Trophoblast cell (in vitro differentiated cells and primary cell): ENCODE measurements around the gene MYO1D.

ENCODE experiments used
- DNase-seq, 2 donors: peaks; one replicate each; pipeline ENCODE4 v3.0.0-alpha.2; 2016
- H2AFZ ChIP-seq: 2 replicates; pipeline ENCODE4 v1.6.1; 2013; ENCODE audit warnings: low read length, moderate library complexity, mild to moderate bottlenecking; ENCODE audit not compliant: insufficient read depth, poor library complexity
- H2AK5ac ChIP-seq: 2 replicates; pipeline ENCODE4 v1.6.1; 2013; ENCODE audit warnings: mild to moderate bottlenecking, low read length
- H2BK120ac ChIP-seq: 2 replicates; pipeline ENCODE4 v1.6.1; 2013; ENCODE audit warnings: low read length, mild to moderate bottlenecking, moderate library complexity; ENCODE audit not compliant: insufficient read depth, poor library complexity
- H2BK12ac ChIP-seq: 2 replicates; pipeline ENCODE4 v1.6.1; 2013; ENCODE audit warnings: mild to moderate bottlenecking, low read length, moderate library complexity
- H2BK5ac ChIP-seq: 2 replicates; pipeline ENCODE4 v1.6.1; 2013; ENCODE audit warnings: low read length, low read depth, moderate library complexity, mild to moderate bottlenecking; ENCODE audit not compliant: poor library complexity
- H3K14ac ChIP-seq: 2 replicates; pipeline ENCODE4 v1.6.1; 2013; ENCODE audit warnings: mild to moderate bottlenecking, low read length
- H3K18ac ChIP-seq: 2 replicates; pipeline ENCODE4 v1.6.1; 2013; ENCODE audit warnings: mild to moderate bottlenecking, low read length
- H3K23ac ChIP-seq: 2 replicates; pipeline ENCODE4 v1.6.1; 2013; ENCODE audit warnings: low read length
- H3K27ac ChIP-seq: 2 replicates; pipeline ENCODE4 v1.5.1; 2013; ENCODE audit warnings: low read depth, mild to moderate bottlenecking, inconsistent platforms, low read length, moderate library complexity
- H3K27me3 ChIP-seq: 2 replicates; pipeline ENCODE4 v1.6.1; 2013; ENCODE audit warnings: inconsistent platforms, mild to moderate bottlenecking, low read length, moderate library complexity; ENCODE audit not compliant: insufficient read depth
- H3K36me3 ChIP-seq, 2 experiments: 1 replicate in 1 of 2; 2 replicates in 1 of 2; pipeline ENCODE4 v1.6.1; 2013; ENCODE audit warnings: low read length in 2 of 2, mild to moderate bottlenecking in 2 of 2, moderate library complexity in 1 of 2; ENCODE audit not compliant: insufficient read depth in 2 of 2, control insufficient read depth in 1 of 2
- H3K4ac ChIP-seq: 2 replicates; pipeline ENCODE4 v1.6.1; 2013; ENCODE audit warnings: low read depth, mild to moderate bottlenecking, low read length, moderate library complexity
- H3K4me1 ChIP-seq, 2 experiments: 1 replicate in 1 of 2; 2 replicates in 1 of 2; pipeline ENCODE4 v1.6.1; 2013; ENCODE audit warnings: low read length in 2 of 2, mild to moderate bottlenecking in 2 of 2, moderate library complexity in 1 of 2; ENCODE audit not compliant: insufficient read depth in 2 of 2, control insufficient read depth in 1 of 2
- H3K4me2 ChIP-seq: 2 replicates; pipeline ENCODE4 v1.6.1; 2013; ENCODE audit warnings: inconsistent platforms, mild to moderate bottlenecking, low read length, moderate library complexity
- H3K4me3 ChIP-seq: 2 replicates; pipeline ENCODE4 v1.5.1; 2013; ENCODE audit warnings: mild to moderate bottlenecking, low read depth, low read length, inconsistent platforms
- H3K79me1 ChIP-seq: one replicate; pipeline ENCODE4 v1.6.1; 2013; ENCODE audit warnings: low read length
- H3K79me2 ChIP-seq: 2 replicates; pipeline ENCODE4 v1.6.1; 2013; ENCODE audit warnings: low read length, mild to moderate bottlenecking; ENCODE audit not compliant: control insufficient read depth, insufficient read depth, poor library complexity
- H3K9ac ChIP-seq: 2 replicates; pipeline ENCODE4 v1.6.1; 2013; ENCODE audit warnings: mild to moderate bottlenecking, low read length
- H3K9me3 ChIP-seq: 2 replicates; pipeline ENCODE4 v1.6.1; 2013; ENCODE audit warnings: low read depth, mild to moderate bottlenecking, control low read depth, inconsistent platforms, low read length; ENCODE audit not compliant: insufficient read depth
- H4K12ac ChIP-seq: 2 replicates; pipeline ENCODE4 v1.6.1; 2013; ENCODE audit warnings: low read depth, mild to moderate bottlenecking, low read length, moderate library complexity
- H4K8ac ChIP-seq: 2 replicates; pipeline ENCODE4 v1.6.1; 2013; ENCODE audit warnings: low read depth, mild to moderate bottlenecking, low read length, moderate library complexity
- H4K91ac ChIP-seq: one replicate; pipeline ENCODE4 v1.6.1; 2013; ENCODE audit warnings: low read depth, mild to moderate bottlenecking, low read length, moderate library complexity
- WGBS: extraction: QIAGEN DNeasy Blood & Tissue Kit; methylation state at CpG from one replicate; pipeline ENCODE4 v1.1.7; 2013; ENCODE audit warnings: missing lambda C conversion rate; ENCODE audit not compliant: insufficient read length, insufficient coverage; ENCODE audit errors: extremely low coverage; 5-methylcytosine and 5-hydroxymethylcytosine counted together

The MYO1D gene

GRCh38 chr17:32692179-32692578, 184.7 kb downstream of the MYO1D start:
- Histone ChIP-seq H2AFZ (no peak overlapping the region), H4K12ac (no peak overlapping the region), H2BK12ac (no peak overlapping the region), H3K9me3 (peaks cover 3% of the 10 kb centered on the region), H3K14ac (no peak overlapping the region), H4K8ac (no peak overlapping the region), H3K36me3 (no peaks in the 10 kb centered on the region), H3K4ac (no peak overlapping the region), H3K79me2 (no peaks in the 10 kb centered on the region), H3K4me3 (no peak overlapping the region), H3K23ac (no peak overlapping the region), H3K4me1 (no peaks in the 10 kb centered on the region), H3K79me1 (no peaks in the 10 kb centered on the region), H3K27me3 (no peaks in the 10 kb centered on the region), H3K18ac (no peak overlapping the region), H3K4me2 (no peak overlapping the region), H3K9ac (no peak overlapping the region), H2BK120ac (no peak overlapping the region), H4K91ac (no peak overlapping the region), H2BK5ac (no peak overlapping the region), H2AK5ac (no peak overlapping the region), H3K27ac (no peak overlapping the region)
- WGBS: no CpG with 5 or more reads among the region's 2 CpGs
- DNase-seq: no peak

- Histone ChIP-seq H3K79me1 (no peaks in the 10 kb centered on the region), H3K9ac (no peak overlapping the region), H4K8ac (no peak overlapping the region), H2BK12ac (no peak overlapping the region), H3K9me3 (no peaks in the 10 kb centered on the region), H3K27me3 (no peaks in the 10 kb centered on the region), H3K4ac (no peak overlapping the region), H3K79me2 (no peaks in the 10 kb centered on the region), H3K4me2 (no peak overlapping the region), H4K12ac (no peak overlapping the region), H2BK5ac (no peak overlapping the region), H2BK120ac (no peak overlapping the region), H3K4me1 (no peaks in the 10 kb centered on the region), H3K18ac (no peak overlapping the region), H2AK5ac (no peak overlapping the region), H3K14ac (no peak overlapping the region), H4K91ac (no peak overlapping the region), H3K4me3 (no peak overlapping the region), H3K36me3 (peaks cover 0 to 2% of the 10 kb centered on the region in 2 experiments), H3K27ac (no peak overlapping the region), H3K23ac (no peak overlapping the region), H2AFZ (no peak overlapping the region)
- DNase-seq: no peak
- WGBS: no CpG with 5 or more reads among the region's 7 CpGs
These were observed 187.6 kb downstream of the MYO1D start for GRCh38 chr17:32689348-32689747.

- no peak overlapping the region for H2BK120ac ChIP-seq
- H3K27ac ChIP-seq: no peak overlapping the region
- no peak overlapping the region for H2BK5ac ChIP-seq
- no peaks in the 10 kb centered on the region for H3K79me1 ChIP-seq
- H3K4ac ChIP-seq: no peak overlapping the region
- H3K18ac ChIP-seq: no peak overlapping the region
- no peak overlapping the region for H3K23ac ChIP-seq
- H2BK12ac ChIP-seq: no peak overlapping the region
- no peaks in the 10 kb centered on the region for H3K27me3 ChIP-seq
- no peak overlapping the region for H4K91ac ChIP-seq
- H4K12ac ChIP-seq: no peak overlapping the region
- H3K14ac ChIP-seq: no peak overlapping the region
- no peak overlapping the region for H2AK5ac ChIP-seq
- DNase-seq: no peak
- no peak overlapping the region for H2AFZ ChIP-seq
- no CpG with 5 or more reads among the region's 4 CpGs for WGBS
- peaks cover 0 to 2% of the 10 kb centered on the region in 2 experiments for H3K36me3 ChIP-seq
- no peak overlapping the region for H3K9ac ChIP-seq
- no peaks in the 10 kb centered on the region for H3K9me3 ChIP-seq
- no peaks in the 10 kb centered on the region for H3K79me2 ChIP-seq
- no peak overlapping the region for H4K8ac ChIP-seq
- H3K4me3 ChIP-seq: no peak overlapping the region
- no peak overlapping the region for H3K4me2 ChIP-seq
- no peaks in the 10 kb centered on the region for H3K4me1 ChIP-seq
These were observed 188.7 kb downstream of the MYO1D start for GRCh38 chr17:32688221-32688620.

- no peaks in the 10 kb centered on the region for H3K9me3 ChIP-seq
- no peak overlapping the region for H3K9ac ChIP-seq
- H3K4me2 ChIP-seq: no peak overlapping the region
- DNase-seq: no peak
- H3K14ac ChIP-seq: no peak overlapping the region
- no peaks in the 10 kb centered on the region for H3K79me2 ChIP-seq
- H3K18ac ChIP-seq: no peak overlapping the region
- no peak overlapping the region for H3K23ac ChIP-seq
- H2AK5ac ChIP-seq: no peak overlapping the region
- H2BK12ac ChIP-seq: no peak overlapping the region
- no peak overlapping the region for H2AFZ ChIP-seq
- H4K8ac ChIP-seq: no peak overlapping the region
- H2BK120ac ChIP-seq: no peak overlapping the region
- peaks cover 0 to 2% of the 10 kb centered on the region in 2 experiments for H3K36me3 ChIP-seq
- H3K79me1 ChIP-seq: no peaks in the 10 kb centered on the region
- H3K27ac ChIP-seq: no peak overlapping the region
- H3K4me1 ChIP-seq: no peaks in the 10 kb centered on the region
- H3K27me3 ChIP-seq: no peaks in the 10 kb centered on the region
- H3K4ac ChIP-seq: no peak overlapping the region
- H2BK5ac ChIP-seq: no peak overlapping the region
- H4K91ac ChIP-seq: no peak overlapping the region
- H3K4me3 ChIP-seq: no peak overlapping the region
- H4K12ac ChIP-seq: no peak overlapping the region
- WGBS: no CpG with 5 or more reads among the region's 16 CpGs
These were observed 192.6 kb downstream of the MYO1D start for GRCh38 chr17:32684087-32684958.
